Testis (tissue), 3 donors: Measurements from ENCODE around the gene ZNF605. TPM values are rescaled to one million over a fixed set of nuclear protein-coding genes. Genes with fewer than 3 reads are reported as not detected.

ENCODE experiments used
- DNase-seq: peaks from one replicate; pipeline ENCODE4 v3.0.0-alpha.2; 2019
- H3K27ac ChIP-seq, 2 donors: fragments of 200-600 bp; sonication (generic); one replicate each; pipeline ENCODE4 v1.5.1; 2019
- H3K27me3 ChIP-seq: fragments of 200-600 bp; sonication (generic); one replicate; pipeline ENCODE4 v1.5.1; 2019
- H3K36me3 ChIP-seq: fragments of 200-600 bp; sonication (generic); one replicate; pipeline ENCODE4 v1.5.1; 2017; ENCODE audit warnings: low read depth; ENCODE audit errors: missing control alignments
- H3K4me1 ChIP-seq: fragments of 200-600 bp; sonication (generic); one replicate; pipeline ENCODE4 v1.5.1; 2019
- H3K4me3 ChIP-seq, 2 donors: fragments of 200-600 bp; sonication (generic); one replicate each; pipeline ENCODE4 v1.5.1; 2017 to 2019
- H3K9me3 ChIP-seq: fragments of 200-600 bp; sonication (generic); one replicate; pipeline ENCODE4 v1.5.1; 2017
- POLR2A ChIP-seq: fragments of 450-650 bp; IDR thresholded peaks from one replicate; pipeline ENCODE4 v1.6.1; 2017; ENCODE audit warnings: antibody characterized with exemption, mild to moderate bottlenecking, moderate library complexity
- WGBS, 2 donors: methylation state at CpG; one replicate each; pipeline ENCODE4 v1.1.5; 2018; 5-methylcytosine and 5-hydroxymethylcytosine counted together
- intact Hi-C: fragments of 100-400 bp; cut with DNase I; formaldehyde crosslinking; loops from one replicate; pipeline ENCODE4 v1.15.1; 2023; ENCODE audit warnings: low total_unique reads
- polyA plus RNA-seq: library from polyadenylated mRNA; stranded (reverse); fragments of 350-450 nt; fragmentation: Illumina TruSeq; extraction: RNeasy Lipid Tissue Mini Kit (QIAGEN cat#74804); gene quantifications from one replicate; pipeline ENCODE4 v1.2.3, GENCODE V29; 2014; ENCODE audit warnings: low read depth, low replicate concordance; ENCODE audit not compliant: insufficient read depth
- total RNA-seq, 2 donors: library from RNA; depleted of rRNA; stranded (reverse); fragments of >200 nt; gene quantifications; one replicate each; pipeline ENCODE4 v1.2.3, GENCODE V29; 2016
- TF ChIP-seq, protein P1 (sequence below), 3 experiments: fragments of 450-650 bp in 2 of 3; fragments of 200-600 bp in 1 of 3; sonication (generic) in 1 of 3; IDR thresholded peaks; one replicate each; pipeline ENCODE4 v1.5.1; 2016 to 2019; ENCODE audit warnings: antibody characterized with exemption in 3 of 3, mild to moderate bottlenecking in 2 of 3, moderate library complexity in 1 of 3

The ZNF605 gene
- total and polyA plus RNA-seq, 3 donors from 2014 or later: 3.2 to 14.6 (median 13.4) TPM

DNA sequence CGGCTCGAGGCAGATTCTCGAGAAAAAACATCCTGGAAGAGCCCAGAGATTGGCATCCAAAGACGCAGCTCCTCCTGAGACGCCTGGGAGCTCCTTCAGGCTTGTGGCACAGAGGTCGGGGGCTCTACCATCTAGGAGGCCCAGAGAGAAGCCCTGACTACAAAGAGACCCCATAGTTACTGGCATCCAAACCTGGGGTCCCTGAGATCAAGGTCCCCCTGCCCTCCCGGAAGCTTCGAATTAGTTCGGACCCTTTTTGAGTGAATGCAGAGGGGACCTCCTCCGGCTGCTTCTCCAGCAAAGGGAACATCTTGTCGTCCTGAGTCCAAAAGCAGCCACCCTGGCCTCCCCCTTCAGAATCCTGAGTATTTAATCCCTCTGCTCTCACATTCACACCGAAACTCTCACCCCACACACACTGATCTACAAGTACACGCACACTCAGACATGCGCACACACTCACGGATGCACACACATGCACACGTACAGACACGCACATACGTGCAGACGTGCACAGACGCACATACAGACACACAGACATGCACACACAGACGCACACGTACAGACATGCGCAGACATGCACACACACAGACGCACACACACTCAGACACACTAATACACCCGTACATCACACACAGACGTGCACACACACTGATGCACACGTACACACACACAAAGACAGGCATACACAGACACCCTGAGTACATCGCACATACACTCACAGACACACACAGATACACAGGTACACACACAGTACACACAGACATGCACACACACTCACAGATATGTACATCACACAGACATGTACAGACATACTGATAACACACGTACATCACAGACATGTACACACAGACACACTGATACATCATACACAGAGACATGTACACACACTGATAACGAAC, 5.9 kb downstream of the ZNF605 start:
- H3K4me3 ChIP-seq: no peak overlapping the region
- H3K27me3 ChIP-seq: no peaks in the 10 kb centered on the region
- 88 to 89% methylated on average over 29 to 30 of the region's 30 CpGs for WGBS, 2 donors
- DNase-seq: no peak
- no peaks in the 10 kb centered on the region for H3K36me3 ChIP-seq
- TF ChIP-seq POLR2A: no peak
- TF ChIP-seq, protein P1, sequence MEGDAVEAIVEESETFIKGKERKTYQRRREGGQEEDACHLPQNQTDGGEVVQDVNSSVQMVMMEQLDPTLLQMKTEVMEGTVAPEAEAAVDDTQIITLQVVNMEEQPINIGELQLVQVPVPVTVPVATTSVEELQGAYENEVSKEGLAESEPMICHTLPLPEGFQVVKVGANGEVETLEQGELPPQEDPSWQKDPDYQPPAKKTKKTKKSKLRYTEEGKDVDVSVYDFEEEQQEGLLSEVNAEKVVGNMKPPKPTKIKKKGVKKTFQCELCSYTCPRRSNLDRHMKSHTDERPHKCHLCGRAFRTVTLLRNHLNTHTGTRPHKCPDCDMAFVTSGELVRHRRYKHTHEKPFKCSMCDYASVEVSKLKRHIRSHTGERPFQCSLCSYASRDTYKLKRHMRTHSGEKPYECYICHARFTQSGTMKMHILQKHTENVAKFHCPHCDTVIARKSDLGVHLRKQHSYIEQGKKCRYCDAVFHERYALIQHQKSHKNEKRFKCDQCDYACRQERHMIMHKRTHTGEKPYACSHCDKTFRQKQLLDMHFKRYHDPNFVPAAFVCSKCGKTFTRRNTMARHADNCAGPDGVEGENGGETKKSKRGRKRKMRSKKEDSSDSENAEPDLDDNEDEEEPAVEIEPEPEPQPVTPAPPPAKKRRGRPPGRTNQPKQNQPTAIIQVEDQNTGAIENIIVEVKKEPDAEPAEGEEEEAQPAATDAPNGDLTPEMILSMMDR (IDR thresholded peaks at IDR 0.05): no peak
- intact Hi-C loops: no loop called here
- H3K4me1 ChIP-seq: peaks cover 6% of the 10 kb centered on the region
- H3K27ac ChIP-seq: no peak overlapping the region
- no peaks in the 10 kb centered on the region for H3K9me3 ChIP-seq

DNA sequence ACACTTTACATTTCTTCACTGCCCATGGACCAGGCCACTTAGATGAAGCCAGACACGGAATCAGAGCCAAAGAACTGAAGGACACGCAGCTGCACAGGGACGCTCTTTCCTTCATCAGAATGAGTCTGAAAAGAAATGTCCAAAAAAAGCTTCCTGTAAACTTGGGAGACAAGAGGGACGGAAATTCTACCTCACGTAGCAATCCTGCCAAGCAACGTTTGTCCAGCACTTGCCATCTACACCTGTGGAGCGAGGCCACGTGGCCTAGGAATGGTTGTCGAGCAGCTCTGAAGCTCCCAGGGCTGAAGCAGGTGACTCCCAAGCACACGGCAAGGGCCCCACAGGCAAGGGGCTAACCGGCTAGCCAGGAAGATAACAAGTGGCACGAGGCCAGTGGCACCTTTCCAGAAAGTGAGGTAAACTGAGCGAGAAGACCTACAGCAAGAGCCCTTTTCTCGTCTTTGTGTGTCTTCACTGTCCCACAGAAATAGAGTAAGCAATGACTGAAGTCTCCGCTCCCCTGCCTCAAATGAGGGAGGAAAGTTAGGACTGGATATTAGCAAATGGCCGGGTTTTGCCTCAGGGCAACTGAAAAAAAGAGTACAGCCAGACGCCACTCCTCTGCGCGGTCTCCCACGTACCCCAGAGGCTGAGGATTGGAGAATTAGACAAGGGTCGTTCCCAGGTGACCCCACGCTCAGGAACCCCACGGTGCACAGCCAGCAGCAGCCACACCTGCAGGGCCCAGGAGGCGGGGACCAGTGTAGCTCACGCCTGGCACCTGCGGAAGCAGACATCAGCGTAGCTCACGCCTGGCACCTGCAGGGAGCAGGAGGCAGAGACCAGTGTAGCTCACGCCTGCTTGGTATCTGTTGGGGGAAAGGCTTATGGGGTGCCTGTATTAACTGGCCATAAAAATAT, 7.7 kb downstream of the ZNF605 start:
- DNase-seq: no peak
- Histone ChIP-seq H3K27ac (no peak overlapping the region), H3K27me3 (no peaks in the 10 kb centered on the region), H3K4me3 (no peak overlapping the region), H3K9me3 (no peaks in the 10 kb centered on the region), H3K4me1 (no peaks in the 10 kb centered on the region), H3K36me3 (no peaks in the 10 kb centered on the region)
- TF ChIP-seq, protein P1 (IDR thresholded peaks at IDR 0.05): no peak
- no peak for TF ChIP-seq POLR2A
- intact Hi-C loops: no loop called here
- WGBS, 2 donors: 92% methylated on average over 18 to 29 of the region's 29 CpGs

DNA sequence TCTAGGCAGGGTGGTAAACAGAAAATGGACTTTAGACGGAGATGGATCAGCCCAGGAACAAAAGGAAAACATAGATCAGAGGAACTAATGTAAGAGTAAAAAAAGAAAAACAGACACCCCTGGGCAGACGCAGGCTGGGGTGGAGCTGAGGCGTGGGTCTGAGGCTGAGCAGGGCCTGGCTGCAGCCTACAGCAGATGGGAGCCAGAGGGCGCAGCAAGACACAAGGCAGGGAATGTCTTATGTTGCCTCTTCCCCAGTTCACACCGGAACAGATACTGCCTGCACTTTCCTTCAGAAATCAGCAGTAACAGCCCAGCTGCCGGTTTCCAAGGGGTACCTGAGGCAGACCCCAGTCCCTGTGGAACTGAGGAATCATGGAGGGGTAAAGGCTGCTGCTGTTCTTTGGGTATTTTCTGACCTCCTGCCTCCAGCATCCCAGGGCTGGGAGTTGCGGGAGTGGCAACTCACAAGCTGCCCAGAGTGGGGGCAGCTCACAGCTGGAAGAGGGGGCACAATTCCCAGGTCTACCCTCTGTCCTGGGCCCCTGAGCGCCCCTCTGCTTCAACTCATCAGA, 9.8 kb downstream of the ZNF605 start:
- no peak for DNase-seq
- Histone ChIP-seq H3K27ac (no peak overlapping the region), H3K36me3 (no peaks in the 10 kb centered on the region), H3K27me3 (no peaks in the 10 kb centered on the region), H3K4me3 (no peak overlapping the region), H3K4me1 (no peaks in the 10 kb centered on the region), H3K9me3 (no peaks in the 10 kb centered on the region)
- TF ChIP-seq, protein P1 (IDR thresholded peaks at IDR 0.05): no peak
- no peak for TF ChIP-seq POLR2A
- WGBS, 2 donors: 89 to 92% methylated on average over 7 to 8 of the region's 8 CpGs
- intact Hi-C loops: no loop called here

DNA sequence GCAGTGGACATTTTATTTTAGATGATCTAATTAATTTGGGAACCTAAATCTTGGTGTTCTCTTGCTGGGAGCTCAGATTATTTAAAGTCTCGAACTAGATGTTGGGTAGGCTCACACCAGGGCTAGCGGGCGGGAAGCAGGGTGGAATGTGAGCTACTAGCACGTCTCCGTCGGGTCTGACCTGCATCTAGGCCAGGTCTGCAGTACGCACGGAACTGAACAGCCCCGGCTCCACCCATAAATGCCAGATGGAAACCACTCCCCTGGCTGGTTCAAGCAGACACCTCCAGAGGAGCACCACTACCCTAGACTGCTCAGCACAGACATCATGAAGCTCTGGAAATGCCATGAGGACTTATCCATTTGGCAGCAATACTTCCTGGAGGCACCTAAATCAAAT, 10.3 kb downstream of the ZNF605 start:
- no peak for DNase-seq
- no peaks in the 10 kb centered on the region for H3K4me1 ChIP-seq
- intact Hi-C loops: no loop called here
- 97% methylated on average over 6 to 9 of the region's 9 CpGs for WGBS, 2 donors
- TF ChIP-seq POLR2A: no peak
- TF ChIP-seq, protein P1 (IDR thresholded peaks at IDR 0.05): no peak
- H3K27me3 ChIP-seq: no peaks in the 10 kb centered on the region
- H3K4me3 ChIP-seq: no peak overlapping the region
- H3K9me3 ChIP-seq: no peaks in the 10 kb centered on the region
- H3K27ac ChIP-seq: no peak overlapping the region
- H3K36me3 ChIP-seq: no peaks in the 10 kb centered on the region
